Measurements from ENCODE around the gene HHIPL1. TPM values are rescaled to one million over a fixed set of nuclear protein-coding genes. Genes with fewer than 3 reads are reported as not detected.

HHIPL1 gene
- total and polyA plus RNA-seq, 2 donors (not counting 3 experiments of a cell fraction or from before 2014, with no cell fraction given): 1.3 to 2.1 TPM

DNA sequence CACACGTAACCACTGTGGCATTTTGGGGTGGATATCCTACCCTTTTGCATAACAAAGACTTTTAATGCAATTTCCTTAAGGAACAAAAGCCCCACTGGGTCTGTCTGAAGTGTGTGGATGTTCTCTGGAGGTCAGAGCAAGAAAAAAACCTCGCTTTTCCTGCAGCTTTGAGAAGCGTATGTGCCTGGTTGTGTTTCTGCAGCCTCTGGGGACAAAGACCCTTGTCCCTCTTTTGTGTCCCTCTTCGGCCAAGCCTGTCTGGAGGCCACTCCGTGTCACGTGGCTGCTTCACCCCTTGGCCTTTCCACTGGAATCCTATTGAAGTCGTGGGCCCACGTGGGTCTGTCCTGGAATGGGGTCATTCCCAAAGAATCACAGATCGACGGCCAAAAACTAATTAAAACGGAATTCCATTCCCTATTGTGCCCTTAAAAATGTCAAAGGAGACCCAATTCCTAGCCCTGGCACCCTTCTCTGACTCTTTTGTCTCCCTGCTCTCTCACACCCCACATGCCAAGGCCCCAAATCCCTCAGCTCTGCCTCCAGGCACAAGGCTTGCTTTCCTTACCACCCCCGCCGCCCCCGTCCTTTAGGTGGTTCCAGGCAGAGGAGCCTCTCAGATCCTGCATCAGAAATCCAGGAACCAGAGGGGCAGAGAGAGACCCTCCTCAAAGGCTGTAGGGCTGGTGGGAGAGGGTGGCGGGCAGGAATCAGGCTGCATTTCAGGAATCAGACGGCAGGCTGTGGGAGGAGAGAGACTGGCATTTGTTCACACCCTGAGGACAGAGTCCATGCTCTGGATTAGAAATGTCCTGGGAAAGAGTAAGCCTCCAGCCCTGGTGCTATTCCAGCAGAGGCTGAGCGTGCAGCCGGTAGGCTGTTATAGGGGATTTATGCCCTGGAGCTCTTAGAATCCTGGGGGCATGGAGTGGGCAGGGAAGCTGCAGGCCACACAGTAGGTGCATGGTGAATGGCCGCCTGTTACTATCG is 26.6 kb downstream of the HHIPL1 start:
- Histone ChIP-seq H3K4me1 (ENCODE audit: control insufficient read depth, extremely low read depth, insufficient read depth, low read length) (no peaks in the 10 kb centered on the region), H3K27ac (ENCODE audit: insufficient read depth, low read depth, low read length) (no peak overlapping the region), H3K79me2 (ENCODE audit: control insufficient read depth, insufficient read depth, low read length) (no peaks in the 10 kb centered on the region), H3K27me3 (ENCODE audit: control insufficient read depth in 2 of 2, insufficient read depth in 2 of 2, low read length in 2 of 2) (peaks cover 10 to 15% of the 10 kb centered on the region in 2 experiments), H3K9me3 (replicated peaks; ENCODE audit: control insufficient read depth, insufficient read depth, low read length) (no peaks in the 10 kb centered on the region), H4K20me1 (replicated peaks; ENCODE audit: control insufficient read depth, extremely low read depth, insufficient read depth, low read length) (no peaks in the 10 kb centered on the region), H2AFZ (ENCODE audit: low read depth, low read length) (no peak overlapping the region), H3K4me3 (replicated peaks in 1 of 3; ENCODE audit: insufficient read depth in 1 of 3, low read depth in 1 of 3, low read length in 3 of 3) (no peak overlapping the region), H3K9ac (replicated peaks; ENCODE audit: extremely low read depth, insufficient read depth, low read length) (no peak overlapping the region), H3K36me3 (ENCODE audit: control insufficient read depth in 2 of 2, extremely low read depth in 1 of 2, insufficient read depth in 2 of 2, low read length in 2 of 2) (no peaks in the 10 kb centered on the region), H3K4me2 (ENCODE audit: insufficient read depth, low read length) (no peak overlapping the region), H3K9me1 (replicated peaks; ENCODE audit: control insufficient read depth, extremely low read depth, insufficient read depth, low read length) (no peaks in the 10 kb centered on the region)
- intact Hi-C loops (cut with micrococcal nuclease): no loop called here
- no TSS peak for BruUV-seq (replicated peaks)
- POLR2A ChIA-PET: no interaction called here
- no peak for DNase-seq (ENCODE audit: low read depth, low spot score)
- CTCF ChIA-PET: interaction anchor here (0.9 kb wide), 1 partner anchor 241 kb away, joined by 3 read pairs; no protein-coding TSS in a partner anchor
- dilution Hi-C loops (cut with MboI; ENCODE audit: extremely low pct_ligation_motif_present, low sequenced_read_pairs): no loop called here
- no peak for FAIRE-seq
- TF ChIP-seq, protein P1, sequence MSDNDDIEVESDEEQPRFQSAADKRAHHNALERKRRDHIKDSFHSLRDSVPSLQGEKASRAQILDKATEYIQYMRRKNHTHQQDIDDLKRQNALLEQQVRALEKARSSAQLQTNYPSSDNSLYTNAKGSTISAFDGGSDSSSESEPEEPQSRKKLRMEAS (IDR thresholded peaks at IDR 0.05; ENCODE audit: insufficient read depth, insufficient read length): no peak
- no peak for TF ChIP-seq POLR2AphosphoS5 (IDR thresholded peaks at IDR 0.05; ENCODE audit: insufficient read depth, low read depth, low read length)
- no peak for TF ChIP-seq JUN (IDR thresholded peaks at IDR 0.05; ENCODE audit: borderline replicate concordance, insufficient read depth, insufficient read length, low read depth)
- TF ChIP-seq EZH2 (IDR thresholded peaks at IDR 0.05; ENCODE audit: borderline replicate concordance, low read depth, low read length, severe bottlenecking): no peak
- no peak for TF ChIP-seq FOS (IDR thresholded peaks at IDR 0.05; ENCODE audit: borderline replicate concordance, insufficient read depth, low read length)
- TF ChIP-seq MYC (IDR thresholded peaks at IDR 0.05; ENCODE audit: low read depth, low read length): no peak
- TF ChIP-seq GATA2 (IDR thresholded peaks at IDR 0.05; ENCODE audit: insufficient read depth, insufficient read length, low read depth, low read length): no peak
- TF ChIP-seq, protein P2, sequence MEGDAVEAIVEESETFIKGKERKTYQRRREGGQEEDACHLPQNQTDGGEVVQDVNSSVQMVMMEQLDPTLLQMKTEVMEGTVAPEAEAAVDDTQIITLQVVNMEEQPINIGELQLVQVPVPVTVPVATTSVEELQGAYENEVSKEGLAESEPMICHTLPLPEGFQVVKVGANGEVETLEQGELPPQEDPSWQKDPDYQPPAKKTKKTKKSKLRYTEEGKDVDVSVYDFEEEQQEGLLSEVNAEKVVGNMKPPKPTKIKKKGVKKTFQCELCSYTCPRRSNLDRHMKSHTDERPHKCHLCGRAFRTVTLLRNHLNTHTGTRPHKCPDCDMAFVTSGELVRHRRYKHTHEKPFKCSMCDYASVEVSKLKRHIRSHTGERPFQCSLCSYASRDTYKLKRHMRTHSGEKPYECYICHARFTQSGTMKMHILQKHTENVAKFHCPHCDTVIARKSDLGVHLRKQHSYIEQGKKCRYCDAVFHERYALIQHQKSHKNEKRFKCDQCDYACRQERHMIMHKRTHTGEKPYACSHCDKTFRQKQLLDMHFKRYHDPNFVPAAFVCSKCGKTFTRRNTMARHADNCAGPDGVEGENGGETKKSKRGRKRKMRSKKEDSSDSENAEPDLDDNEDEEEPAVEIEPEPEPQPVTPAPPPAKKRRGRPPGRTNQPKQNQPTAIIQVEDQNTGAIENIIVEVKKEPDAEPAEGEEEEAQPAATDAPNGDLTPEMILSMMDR (IDR thresholded peaks at IDR 0.05; ENCODE audit: extremely low read depth in 1 of 2, insufficient read depth in 1 of 2, low read depth in 1 of 2, low read length in 2 of 2): no peak
- no peak for TF ChIP-seq POLR2A (IDR thresholded peaks at IDR 0.05; ENCODE audit: low read depth, low read length)

Measured in endothelial cell of umbilical vein (primary cell).